H9 (cell line): Measurements from ENCODE around the gene CATSPER1. TPM values are rescaled to one million over a fixed set of nuclear protein-coding genes. Genes with fewer than 3 reads are reported as not detected.

Experiments used
- DNase-seq: peaks from one replicate; pipeline ENCODE4 v3.0.0-alpha.2; 2017
- H2AFZ ChIP-seq: one replicate; pipeline ENCODE4 v1.6.1; 2013; ENCODE audit warnings: mild to moderate bottlenecking, low read length, control low read depth, moderate library complexity
- H2AK5ac ChIP-seq: 2 replicates; pipeline ENCODE4 v1.6.1; 2013; ENCODE audit warnings: low read length, control low read depth, mixed read lengths; ENCODE audit not compliant: insufficient read length
- H2BK120ac ChIP-seq: one replicate; pipeline ENCODE4 v1.6.1; 2013; ENCODE audit warnings: low read depth, mild to moderate bottlenecking, low read length, control low read depth, inconsistent platforms; ENCODE audit not compliant: poor library complexity, severe bottlenecking
- H2BK12ac ChIP-seq: 2 replicates; pipeline ENCODE4 v1.6.1; 2013; ENCODE audit warnings: low read length, control low read depth, mixed read lengths, low read depth; ENCODE audit not compliant: insufficient read length
- H2BK15ac ChIP-seq: 2 replicates; pipeline ENCODE4 v1.6.1; 2013; ENCODE audit warnings: low read depth, low read length, control low read depth
- H2BK20ac ChIP-seq: one replicate; pipeline ENCODE4 v1.6.1; 2013; ENCODE audit warnings: low read depth, mild to moderate bottlenecking, low read length, control low read depth, inconsistent platforms; ENCODE audit not compliant: poor library complexity, severe bottlenecking
- H2BK5ac ChIP-seq: 2 replicates; pipeline ENCODE4 v1.6.1; 2013; ENCODE audit warnings: low read length, control low read depth, mixed read lengths; ENCODE audit not compliant: insufficient read length
- H3K14ac ChIP-seq: 2 replicates; pipeline ENCODE4 v1.6.1; 2013; ENCODE audit warnings: low read length, control low read depth; ENCODE audit not compliant: insufficient read depth
- H3K18ac ChIP-seq: 2 replicates; pipeline ENCODE4 v1.6.1; 2013; ENCODE audit warnings: low read depth, mild to moderate bottlenecking, mixed read lengths, low read length, control low read depth; ENCODE audit not compliant: insufficient read length
- H3K23ac ChIP-seq: 2 replicates; pipeline ENCODE4 v1.6.1; 2013; ENCODE audit warnings: low read length, control low read depth, mixed read lengths, low read depth; ENCODE audit not compliant: insufficient read length
- H3K23me2 ChIP-seq: 2 replicates; pipeline ENCODE4 v1.6.1; 2013; ENCODE audit warnings: low read depth, mild to moderate bottlenecking, mixed read lengths, low read length, control low read depth; ENCODE audit not compliant: insufficient read length, poor library complexity, severe bottlenecking
- H3K27ac ChIP-seq: 2 replicates; pipeline ENCODE4 v1.5.1; 2013; ENCODE audit warnings: low read length, control low read depth, mixed read lengths, low read depth; ENCODE audit not compliant: insufficient read length
- H3K27me3 ChIP-seq: 2 replicates; pipeline ENCODE4 v1.6.1; 2013; ENCODE audit warnings: low read length, control low read depth, inconsistent platforms; ENCODE audit not compliant: insufficient read depth
- H3K4ac ChIP-seq: 2 replicates; pipeline ENCODE4 v1.6.1; 2013; ENCODE audit warnings: low read depth, mild to moderate bottlenecking, control low read depth, inconsistent platforms, low read length, moderate library complexity
- H3K4me1 ChIP-seq: 2 replicates; pipeline ENCODE4 v1.6.1; 2013; ENCODE audit warnings: low read length, control low read depth, inconsistent platforms; ENCODE audit not compliant: insufficient read depth
- H3K4me2 ChIP-seq: 2 replicates; pipeline ENCODE4 v1.6.1; 2013; ENCODE audit warnings: low read length, control low read depth, mixed read lengths; ENCODE audit not compliant: insufficient read length, insufficient read depth
- H3K56ac ChIP-seq: 2 replicates; pipeline ENCODE4 v1.6.1; 2013; ENCODE audit warnings: low read depth, mild to moderate bottlenecking, mixed read lengths, low read length, control low read depth; ENCODE audit not compliant: insufficient read length
- H3K79me1 ChIP-seq: 2 replicates; pipeline ENCODE4 v1.6.1; 2013; ENCODE audit warnings: low read depth, mild to moderate bottlenecking, moderate library complexity, low read length, control low read depth, inconsistent platforms; ENCODE audit not compliant: insufficient read depth, poor library complexity, severe bottlenecking
- H3K79me2 ChIP-seq: 2 replicates; pipeline ENCODE4 v1.6.1; 2013; ENCODE audit warnings: low read length, control low read depth, inconsistent platforms; ENCODE audit not compliant: insufficient read depth
- H3K9ac ChIP-seq: 2 replicates; pipeline ENCODE4 v1.6.1; 2013; ENCODE audit warnings: low read length, control low read depth, mixed read lengths; ENCODE audit not compliant: insufficient read length; ENCODE audit errors: extremely low read depth
- H3K9me3 ChIP-seq: one replicate; pipeline ENCODE4 v1.6.1; 2013; ENCODE audit warnings: low read depth, low read length, inconsistent platforms; ENCODE audit not compliant: control insufficient read depth
- H3T11ph ChIP-seq: one replicate; pipeline ENCODE4 v1.6.1; 2013; ENCODE audit warnings: mild to moderate bottlenecking, low read length, control low read depth, inconsistent platforms
- H4K20me1 ChIP-seq: one replicate; pipeline ENCODE4 v1.6.1; 2013; ENCODE audit not compliant: control insufficient read depth, insufficient read length, insufficient read depth
- H4K5ac ChIP-seq: 2 replicates; pipeline ENCODE4 v1.6.1; 2013; ENCODE audit warnings: low read depth, mild to moderate bottlenecking, mixed read lengths, low read length, control low read depth; ENCODE audit not compliant: insufficient read length
- H4K8ac ChIP-seq: replicated peaks from 2 replicates; pipeline ENCODE4 v1.6.1; 2013; ENCODE audit warnings: low read length, control low read depth, mixed read lengths, low read depth; ENCODE audit not compliant: insufficient read length
- H4K91ac ChIP-seq: 2 replicates; pipeline ENCODE4 v1.6.1; 2013; ENCODE audit warnings: low read depth, mild to moderate bottlenecking, moderate library complexity, mixed read lengths, low read length, control low read depth; ENCODE audit not compliant: insufficient read length
- H3K27ac Mint-ChIP-seq, 3 experiments: 2 replicates in 2 of 3; 3 replicates in 1 of 3; pipeline ENCODE4 v1.8.0; 2020 to 2021; ENCODE audit warnings: mixed read lengths in 3 of 3, mild to moderate bottlenecking in 1 of 3, moderate library complexity in 1 of 3
- H3K27me3 Mint-ChIP-seq: 2 replicates; pipeline ENCODE4 v1.8.0; 2021; ENCODE audit warnings: low read depth, mild to moderate bottlenecking, moderate library complexity, mixed read lengths
- H3K36me3 Mint-ChIP-seq, 3 experiments: 2 replicates in 2 of 3; 3 replicates in 1 of 3; pipeline ENCODE4 v1.8.0; 2020 to 2021; ENCODE audit warnings: low read depth in 3 of 3, mixed read lengths in 3 of 3; ENCODE audit not compliant: insufficient read depth in 1 of 3
- H3K4me1 Mint-ChIP-seq, 2 experiments: 2 replicates each; pipeline ENCODE4 v1.8.0; 2020; ENCODE audit warnings: mixed read lengths in 2 of 2
- H3K4me3 Mint-ChIP-seq, 2 experiments: 2 replicates in 1 of 2; 3 replicates in 1 of 2; pipeline ENCODE4 v1.8.0; 2020 to 2021; ENCODE audit warnings: mild to moderate bottlenecking in 2 of 2, mixed read lengths in 2 of 2, moderate library complexity in 1 of 2
- H3K9me3 Mint-ChIP-seq, 2 experiments: 2 replicates in 1 of 2; 3 replicates in 1 of 2; pipeline ENCODE4 v1.8.0; 2020; ENCODE audit warnings: mild to moderate bottlenecking in 2 of 2, mixed read lengths in 2 of 2, moderate library complexity in 1 of 2
- CTCF ChIP-seq: fragments of 200-600 bp; sonication (generic); conservative IDR thresholded peaks from 3 replicates; pipeline ENCODE4 v1.8.0; 2021; ENCODE audit warnings: antibody characterized with exemption, mild to moderate bottlenecking
- WGBS: extraction: QIAGEN DNeasy Blood & Tissue Kit; methylation state at CpG from one replicate; pipeline ENCODE4 v1.1.7; 2013; ENCODE audit warnings: missing lambda C conversion rate, low lambda C conversion rate, mixed read lengths; ENCODE audit not compliant: insufficient read length; ENCODE audit errors: extremely low coverage; 5-methylcytosine and 5-hydroxymethylcytosine counted together
- total RNA-seq: library from RNA; stranded (reverse); gene quantifications from 2 replicates; pipeline ENCODE4 v1.2.1, GENCODE V29; 2021

The CATSPER1 gene
- total RNA-seq, 1 experiment from 2014 or later = not detected

- DNase-seq = peak; percentile 85
- no peak within 1 kb of the TSS for H2BK5ac ChIP-seq
- H3K4me1 ChIP-seq = peaks cover 6% of the 10 kb centered on the region; the same call in 1 of the 2 replicates
- no CpG with 5 or more reads among the region's 39 CpGs for WGBS
- no peak within 1 kb of the TSS for H3K4ac ChIP-seq
- H3T11ph ChIP-seq = no peak within 1 kb of the TSS
- no peak within 1 kb of the TSS for H3K56ac ChIP-seq
- TF ChIP-seq CTCF = peak; percentile 14; the same call in 1 of the 3 replicates
- no peak within 1 kb of the TSS for H4K91ac ChIP-seq
- peak within 1 kb of the TSS; percentile 40 for H3K9ac ChIP-seq
- Mint-ChIP-seq H3K27ac (peak within 1 kb of the TSS in 1 of 3 experiments; percentile 77; a peak in 2 of 7 replicates), H3K4me1 (peaks cover 38 to 52% of the 10 kb centered on the region in 2 experiments), H3K4me3 (peak within 1 kb of the TSS; percentile 84 to 94), H3K9me3 (no peaks in the 10 kb centered on the region), H3K36me3 (peaks cover 13 to 26% (median 24%) of the 10 kb centered on the region in 3 experiments), H3K27me3 (no peaks in the 10 kb centered on the region; the same call in 1 of the 2 replicates)
- H3K4me2 ChIP-seq = peak within 1 kb of the TSS; percentile 74
- H4K5ac ChIP-seq = no peak within 1 kb of the TSS
- H3K27me3 ChIP-seq = no peaks in the 10 kb centered on the region
- H3K18ac ChIP-seq = no peak within 1 kb of the TSS
- H3K23ac ChIP-seq = no peak within 1 kb of the TSS
- H2AK5ac ChIP-seq = no peak within 1 kb of the TSS
- H3K23me2 ChIP-seq = peaks cover 15% of the 10 kb centered on the region
- peaks cover 12% of the 10 kb centered on the region; the same call in 1 of the 2 replicates for H3K79me2 ChIP-seq
- no peak within 1 kb of the TSS for H2BK20ac ChIP-seq
- H4K20me1 ChIP-seq = peaks cover 3% of the 10 kb centered on the region
- H4K8ac ChIP-seq = no peak within 1 kb of the TSS
- no peak within 1 kb of the TSS for H2BK12ac ChIP-seq
- H3K9me3 ChIP-seq = no peaks in the 10 kb centered on the region
- H2BK120ac ChIP-seq = no peak within 1 kb of the TSS
- H2AFZ ChIP-seq = no peak within 1 kb of the TSS
- peaks cover 7% of the 10 kb centered on the region for H3K79me1 ChIP-seq
- H3K14ac ChIP-seq = no peak within 1 kb of the TSS; the same call in 1 of the 2 replicates
- no peak within 1 kb of the TSS for H2BK15ac ChIP-seq
- H3K27ac ChIP-seq = no peak within 1 kb of the TSS
These were observed 22.5 kb upstream of the CATSPER1 start, which contains the start of gene GAL3ST3 for GRCh38 chr11:66048547-66049323. Gene GAL3ST3 (minus strand): TSS chr11:66049161. CDS start chr11:66045415, 3,746 bp downstream.
